ENCODE results near the gene TIMM50.

The TIMM50 gene

GRCh38 chr19:39502640-39503417 lies 22.2 kb downstream of the TIMM50 start:
- peak; percentile 52 to 67 (median 57) for DNase-seq

- no peak for DNase-seq
Measured at GRCh38 chr19:39506598-39506943, 25.9 kb downstream of the TIMM50 start.

- DNase-seq: no peak
Measured at GRCh38 chr19:39506944-39507714, 26.5 kb downstream of the TIMM50 start.

GRCh38 chr19:39507715-39508364 lies 27.2 kb downstream of the TIMM50 start:
- no peak for DNase-seq

GRCh38 chr19:39508629-39509028 lies 28.0 kb downstream of the TIMM50 start:
- no peak for DNase-seq

GRCh38 chr19:39509233-39509632 lies 28.6 kb downstream of the TIMM50 start:
- DNase-seq: no peak

- DNase-seq: no peak
Measured at GRCh38 chr19:39512988-39513387, 32.4 kb downstream of the TIMM50 start.

- DNase-seq: no peak
Measured at GRCh38 chr19:39514840-39515550, 34.4 kb downstream of the TIMM50 start, which contains the start of gene SELENOV. TSS of gene SELENOV (plus strand) at chr19:39515139. CDS start at chr19:39515213, 74 bp downstream.

GRCh38 chr19:39515551-39516191 lies 35.0 kb downstream of the TIMM50 start:
- DNase-seq: no peak

- no peak for DNase-seq
Measured at GRCh38 chr19:39516270-39516669, 35.6 kb downstream of the TIMM50 start.

- DNase-seq: no peak
Measured at GRCh38 chr19:39517432-39517831, 36.8 kb downstream of the TIMM50 start.

- no peak for DNase-seq
Measured at GRCh38 chr19:39518458-39518857, 37.8 kb downstream of the TIMM50 start.

- DNase-seq: no peak
Measured at GRCh38 chr19:39518975-39519374, 38.3 kb downstream of the TIMM50 start.

- no peak for DNase-seq
Measured at GRCh38 chr19:39520541-39521484, 40.2 kb downstream of the TIMM50 start.

- no peak for DNase-seq
Measured at GRCh38 chr19:39524495-39524894, 43.9 kb downstream of the TIMM50 start.

- no peak for DNase-seq
Measured at GRCh38 chr19:39525205-39525604, 44.6 kb downstream of the TIMM50 start.

GRCh38 chr19:39531834-39532232 lies 51.2 kb downstream of the TIMM50 start:
- DNase-seq: no peak

- DNase-seq: peak; percentile 83 to 88 (median 84)
Measured at GRCh38 chr19:39532233-39533002, 51.8 kb downstream of the TIMM50 start, which contains the start of gene EID2B. TSS of gene EID2B (minus strand) at chr19:39532852. CDS start at chr19:39532802, 50 bp downstream.

- DNase-seq: no peak
Measured at GRCh38 chr19:39533003-39533512, 52.4 kb downstream of the TIMM50 start.

- no peak for DNase-seq
Measured at GRCh38 chr19:39533791-39534190, 53.2 kb downstream of the TIMM50 start.
